ENCODE data around the gene FOXN3.
"Not testable (repeated sequence)": the region's sequence is repeated elsewhere in the genome, so short reads cannot be mapped to it uniquely, and the experiment has no call there.

FOXN3 gene

GRCh38 chr14:89302396-89302950 lies 114.6 kb downstream of the FOXN3 start:
- DNase-seq (ENCODE audit: low read depth), result no peak
- TF ChIP-seq CTCF (IDR thresholded peaks at IDR 0.05; ENCODE audit: insufficient read depth, low read depth, low read length, missing control alignments), result no peak
- no peak overlapping the region for H3K4me3 ChIP-seq (ENCODE audit: low read length)

- no peak for TF ChIP-seq CTCF (IDR thresholded peaks at IDR 0.05; ENCODE audit: insufficient read depth, low read depth, low read length, missing control alignments)
- H3K4me3 ChIP-seq (ENCODE audit: low read length), result no peak overlapping the region
- no peak for DNase-seq (ENCODE audit: low read depth)
Measured at GRCh38 chr14:89299587-89299986, 117.4 kb downstream of the FOXN3 start.

- DNase-seq (ENCODE audit: low read depth), result no peak
- H3K4me3 ChIP-seq (ENCODE audit: low read length), result no peak overlapping the region
- TF ChIP-seq CTCF (IDR thresholded peaks at IDR 0.05; ENCODE audit: insufficient read depth, low read depth, low read length, missing control alignments), result no peak
Measured at GRCh38 chr14:89298056-89298834, 118.8 kb downstream of the FOXN3 start.

- no peak overlapping the region for H3K4me3 ChIP-seq (ENCODE audit: low read length)
- TF ChIP-seq CTCF (IDR thresholded peaks at IDR 0.05; ENCODE audit: insufficient read depth, low read depth, low read length, missing control alignments), result no peak
- DNase-seq (ENCODE audit: low read depth), result no peak
Measured at GRCh38 chr14:89296281-89296745, 120.7 kb downstream of the FOXN3 start.

- TF ChIP-seq CTCF (IDR thresholded peaks at IDR 0.05; ENCODE audit: insufficient read depth, low read depth, low read length, missing control alignments), result no peak
- H3K4me3 ChIP-seq (ENCODE audit: low read length), result no peak overlapping the region
- DNase-seq (ENCODE audit: low read depth), result no peak
Measured at GRCh38 chr14:89294872-89295271, 122.2 kb downstream of the FOXN3 start.

DNA sequence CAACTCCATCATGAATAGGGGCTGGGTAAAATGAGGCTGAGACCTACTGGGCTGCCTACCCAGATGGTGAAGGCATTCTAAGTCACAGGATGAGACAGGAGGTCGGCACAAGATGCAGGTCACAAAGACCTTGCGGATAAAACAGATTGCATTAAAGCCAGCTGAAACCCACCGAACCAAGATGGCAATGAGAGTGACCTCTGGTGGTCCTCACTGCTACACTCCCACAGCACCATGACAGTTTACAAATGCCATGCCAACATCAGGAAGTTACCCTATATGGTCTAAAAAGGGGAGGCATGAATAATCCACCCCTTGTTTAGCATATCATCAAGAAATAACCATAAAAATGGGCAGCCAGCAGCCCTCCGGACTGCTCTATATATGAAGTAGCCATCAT lies 122.6 kb downstream of the FOXN3 start:
- DNase-seq (ENCODE audit: low read depth); H3K4me3 ChIP-seq (ENCODE audit: low read length): not testable (repeated sequence)

DNA sequence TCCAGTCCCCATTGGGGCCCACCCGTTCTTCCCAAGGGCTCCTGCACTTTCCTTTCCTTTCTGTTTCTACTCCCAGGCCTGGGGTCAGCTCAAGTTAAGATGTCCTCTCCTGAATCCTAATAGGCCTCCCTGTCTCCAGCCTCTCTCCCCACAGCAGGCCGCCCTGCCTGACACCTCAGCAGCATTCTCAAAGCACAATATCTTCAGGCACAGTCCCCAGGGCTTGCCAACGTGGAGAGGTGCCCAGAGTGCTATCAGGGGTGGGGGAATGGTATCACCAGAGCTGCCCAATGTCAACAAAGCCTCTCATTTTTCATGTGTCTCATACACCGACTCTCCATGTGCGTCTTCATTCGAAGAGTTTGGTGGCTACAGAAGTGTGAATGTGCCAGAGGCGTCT lies 123.0 kb downstream of the FOXN3 start:
- no peak overlapping the region for H3K4me3 ChIP-seq (ENCODE audit: low read length)
- TF ChIP-seq CTCF (IDR thresholded peaks at IDR 0.05; ENCODE audit: insufficient read depth, low read depth, low read length, missing control alignments), result no peak
- DNase-seq (ENCODE audit: low read depth), result no peak
